G401 (cell line): Measurements from ENCODE around the gene VPS35L. TPM values are rescaled to one million over a fixed set of nuclear protein-coding genes. Genes with fewer than 3 reads are reported as not detected.
"Not testable (repeated sequence)": the region's sequence is repeated elsewhere in the genome, so short reads cannot be mapped to it uniquely, and the experiment has no call there.

Experiments
- DNase-seq: peaks from one replicate; pipeline ENCODE4 v3.0.0-alpha.2; 2015; ENCODE audit warnings: low spot score
- in situ Hi-C: cut with HindIII; loops from 2 replicates; pipeline ENCODE4 v1.10.0; 2016; ENCODE audit warnings: low sequenced_read_pairs, mixed read lengths
- total RNA-seq: library from RNA; depleted of rRNA; stranded (reverse); fragments of >200 nt; shearing (Covaris generic); gene quantifications from 2 replicates; pipeline ENCODE4 v1.2.3, GENCODE V29; 2014

Gene VPS35L
- total RNA-seq, 1 experiment from 2014 or later, result 18.7 TPM

GRCh38 chr16:19625039-19625438 is 69.5 kb downstream of the VPS35L start:
- in situ Hi-C loops, result no loop called here
- no peak for DNase-seq

DNA sequence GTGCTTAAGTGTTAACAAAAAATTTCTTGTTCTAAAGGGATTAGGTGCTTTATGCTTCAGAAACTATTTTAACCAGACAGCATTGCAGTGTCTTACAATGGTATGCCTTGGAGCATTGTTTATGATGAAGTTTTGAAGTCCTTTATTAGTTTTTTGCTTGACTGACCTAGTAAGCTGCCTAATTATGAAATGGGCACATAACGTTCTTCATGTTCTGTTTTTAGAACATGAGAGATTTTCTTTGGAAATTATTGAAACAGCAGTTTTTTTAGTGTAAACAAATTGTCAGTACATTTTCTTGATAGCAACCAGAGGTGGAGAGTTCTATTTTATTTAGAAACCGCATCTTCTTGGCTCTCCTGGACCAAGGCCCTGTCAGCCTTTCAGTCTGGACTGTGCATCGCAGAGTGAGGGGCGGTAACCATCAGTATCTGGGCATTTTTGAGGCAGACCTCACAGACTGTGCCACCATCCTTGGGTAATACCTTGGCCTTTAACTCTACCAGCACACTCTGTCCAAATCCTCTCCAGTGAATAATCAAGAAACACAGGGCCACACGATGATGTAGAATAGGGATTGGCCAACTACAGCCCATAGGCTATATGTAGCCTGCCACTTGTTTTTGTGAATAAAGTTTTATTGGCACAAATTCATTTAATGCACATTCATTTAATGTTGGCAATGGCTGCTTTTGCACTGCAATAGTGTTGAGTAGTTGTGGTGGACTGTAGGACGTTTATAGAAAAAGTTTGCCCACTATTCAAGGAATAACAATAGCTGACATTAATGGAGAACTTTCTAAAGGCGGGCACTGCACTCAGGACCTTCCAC is 81.1 kb downstream of the VPS35L start:
- in situ Hi-C loops, result no loop called here
- no peak for DNase-seq

DNA sequence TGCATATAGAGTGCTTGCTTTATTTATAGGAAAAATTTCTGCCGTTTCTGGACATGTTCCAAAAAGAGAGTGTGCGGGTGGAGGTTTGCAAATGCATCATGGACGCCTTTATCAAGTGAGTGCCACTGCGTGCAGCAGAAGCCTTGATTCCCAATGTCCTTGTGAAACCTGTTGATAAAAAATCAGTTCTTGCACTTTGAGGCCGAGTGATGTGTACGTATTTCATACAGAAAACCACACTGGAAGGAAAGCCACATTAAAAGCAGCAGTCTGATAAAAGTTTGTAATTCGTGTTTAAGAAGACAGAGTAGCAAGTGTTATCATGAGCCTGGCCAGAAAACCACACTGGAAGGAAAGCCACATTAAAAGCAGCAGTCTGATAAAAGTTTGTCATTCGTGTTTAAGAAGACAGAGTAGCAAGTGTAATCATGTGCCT is 84.5 kb downstream of the VPS35L start:
- no peak for DNase-seq
- in situ Hi-C loops, result no loop called here

DNA sequence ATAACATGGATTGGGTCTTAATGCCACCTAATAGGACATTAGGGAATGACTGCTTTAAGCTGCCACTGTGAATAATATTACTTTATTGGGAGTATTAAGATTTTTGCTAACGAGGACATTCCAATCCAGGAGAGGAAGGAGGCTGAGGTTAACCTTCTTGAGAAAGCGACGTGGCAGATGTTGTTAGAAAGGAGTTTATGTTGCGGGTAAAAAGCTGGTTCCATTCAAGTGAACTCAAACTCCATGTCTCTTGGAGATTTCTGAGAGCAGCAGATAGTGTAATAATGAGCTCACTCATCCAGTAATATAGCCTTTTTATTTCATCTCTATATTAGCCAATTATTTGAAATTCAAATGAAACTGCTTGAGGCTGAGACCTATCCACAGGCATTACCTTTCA is 87.0 kb downstream of the VPS35L start:
- in situ Hi-C loops, result no loop called here
- DNase-seq, result no peak

DNA sequence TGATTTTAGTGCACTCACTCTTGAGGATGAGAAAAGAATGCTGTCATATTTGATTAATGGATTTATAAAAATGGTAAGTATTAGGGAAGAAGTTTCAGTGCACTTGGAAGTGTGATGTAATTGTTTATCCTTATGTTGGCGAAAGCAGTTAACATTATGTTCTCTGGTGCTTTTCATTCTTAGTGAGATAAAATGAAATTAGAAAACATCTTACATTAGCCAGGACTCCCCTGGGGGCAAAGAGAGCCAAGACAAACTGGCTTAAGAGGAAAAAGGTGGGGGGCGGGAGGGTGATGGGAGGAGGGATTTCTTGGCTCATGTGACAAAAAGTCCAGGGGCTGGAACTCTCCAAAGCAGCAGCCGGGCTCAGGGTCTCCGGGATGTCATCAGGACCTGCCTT is 89.4 kb downstream of the VPS35L start:
- in situ Hi-C loops, result no loop called here
- DNase-seq, result no peak

DNA sequence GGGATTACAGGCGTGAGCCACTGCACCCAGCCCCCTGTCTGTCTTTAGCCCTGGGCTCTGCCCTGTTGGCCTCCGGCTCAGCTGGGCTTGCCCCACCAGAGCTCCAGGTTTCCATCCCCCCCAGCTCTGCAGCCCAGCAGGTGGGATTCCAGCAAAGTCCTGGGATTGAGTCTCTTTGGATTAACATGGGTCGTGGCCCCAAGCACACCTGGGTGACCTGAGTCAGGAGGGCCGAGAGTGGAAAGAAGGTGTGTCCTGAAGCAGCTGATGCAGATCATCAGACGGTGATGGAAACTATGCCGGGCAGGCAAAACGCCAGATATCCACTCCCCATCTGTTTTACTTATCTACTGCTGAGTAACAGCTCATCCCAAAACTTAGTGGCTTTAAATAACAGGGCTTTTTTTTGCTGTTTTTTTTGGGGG is 90.1 kb downstream of the VPS35L start:
- DNase-seq, result no peak

GRCh38 chr16:19649980-19650379 is 94.5 kb downstream of the VPS35L start:
- in situ Hi-C loops, result no loop called here
- no peak for DNase-seq

More for the DNA sequence above, 90.1 kb downstream of the VPS35L start:
- in situ Hi-C loops, result no loop called here

GRCh38 chr16:19654147-19654546 is 98.6 kb downstream of the VPS35L start:
- DNase-seq, result no peak
- in situ Hi-C loops, result no loop called here

- in situ Hi-C loops, result no loop called here
- DNase-seq, result no peak
Observed at GRCh38 chr16:19655242-19655777, 99.8 kb downstream of the VPS35L start.

DNA sequence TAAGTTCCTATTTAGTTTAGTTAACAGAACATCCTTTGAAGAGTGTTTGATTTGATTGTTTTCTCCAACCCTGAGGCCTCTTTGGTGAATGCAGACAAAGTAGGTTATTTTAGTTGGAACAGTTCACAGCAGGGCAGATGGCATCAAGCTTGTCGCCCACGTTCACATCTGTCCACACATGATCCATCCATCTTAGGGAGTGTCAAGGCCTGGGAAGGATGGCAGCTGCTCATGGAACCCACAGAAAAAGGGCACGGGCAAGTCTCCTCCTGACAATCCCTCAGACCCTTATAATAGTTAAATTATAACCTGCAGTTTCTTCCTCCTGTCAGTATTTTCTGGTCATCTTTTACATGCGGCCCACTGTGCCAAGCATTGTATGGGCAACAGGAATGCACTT is 102.3 kb downstream of the VPS35L start:
- in situ Hi-C loops, result no loop called here
- no peak for DNase-seq

DNA sequence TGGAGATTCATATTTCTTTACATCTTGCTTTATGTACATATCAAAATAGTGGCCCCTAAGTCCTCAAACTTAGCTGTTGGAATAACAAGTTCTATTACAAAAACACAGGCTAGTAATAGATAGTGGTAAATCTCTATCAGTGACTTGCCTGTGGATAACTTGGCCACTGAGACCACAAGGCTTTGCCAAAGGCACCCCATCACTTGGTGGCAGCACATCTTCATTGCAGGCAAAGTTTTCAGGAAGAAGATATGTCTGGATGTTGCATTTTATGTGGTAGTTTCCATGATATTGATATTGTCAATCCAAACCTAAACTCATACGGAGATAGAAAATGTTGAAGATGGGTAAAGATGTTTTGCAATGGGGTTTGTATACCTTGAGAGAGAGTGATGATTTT is 104.1 kb downstream of the VPS35L start:
- in situ Hi-C loops, result no loop called here
- DNase-seq, result peak; percentile 25

- in situ Hi-C loops, result no loop called here
- DNase-seq, result no peak
Observed at GRCh38 chr16:19660432-19660831, 104.9 kb downstream of the VPS35L start.

GRCh38 chr16:19662351-19662750 is 106.8 kb downstream of the VPS35L start:
- in situ Hi-C loops, result no loop called here
- DNase-seq, result no peak

GRCh38 chr16:19664166-19664565 is 108.7 kb downstream of the VPS35L start:
- DNase-seq, result no peak
- in situ Hi-C loops, result no loop called here

DNA sequence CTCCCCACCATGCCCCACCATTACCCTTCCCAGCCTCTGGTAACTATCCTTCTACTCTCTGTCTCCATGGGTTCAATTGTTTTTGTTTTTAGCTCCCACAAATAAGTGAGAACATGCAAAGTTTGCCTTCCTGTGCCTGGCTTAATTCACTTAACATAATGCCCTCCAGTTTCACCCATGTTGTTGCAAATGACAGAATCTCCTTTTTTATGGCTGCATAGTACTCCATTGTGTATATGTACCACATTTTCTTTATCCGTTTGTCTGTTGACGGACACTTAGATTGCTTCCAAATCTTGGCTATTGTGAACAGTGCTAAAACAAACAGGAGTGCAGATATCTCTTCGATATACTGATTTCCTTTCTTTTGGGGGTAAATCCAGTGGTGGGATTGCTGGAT is 109.8 kb downstream of the VPS35L start:
- DNase-seq, in situ Hi-C loops: not testable (repeated sequence)

DNA sequence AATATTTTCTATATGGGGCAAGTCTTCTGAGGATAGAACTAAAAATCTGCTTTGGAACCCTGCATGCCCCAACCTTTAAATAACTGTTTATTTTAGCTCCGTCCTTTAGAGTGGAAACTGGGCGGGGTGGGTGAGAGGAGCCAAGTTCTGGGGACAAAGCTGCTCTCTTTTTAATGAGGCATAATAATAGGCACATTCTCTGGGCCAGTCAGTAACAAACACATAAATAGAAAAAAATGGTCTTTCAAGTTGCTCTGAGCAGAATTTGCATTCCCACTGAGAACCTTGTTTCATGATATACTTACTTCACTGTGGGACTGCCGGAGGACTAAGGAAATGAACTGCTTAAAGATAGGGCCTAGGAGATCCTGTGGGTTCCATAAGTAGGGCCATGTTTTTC is 111.0 kb downstream of the VPS35L start:
- in situ Hi-C loops, result no loop called here
- peak; percentile 9 for DNase-seq

DNA sequence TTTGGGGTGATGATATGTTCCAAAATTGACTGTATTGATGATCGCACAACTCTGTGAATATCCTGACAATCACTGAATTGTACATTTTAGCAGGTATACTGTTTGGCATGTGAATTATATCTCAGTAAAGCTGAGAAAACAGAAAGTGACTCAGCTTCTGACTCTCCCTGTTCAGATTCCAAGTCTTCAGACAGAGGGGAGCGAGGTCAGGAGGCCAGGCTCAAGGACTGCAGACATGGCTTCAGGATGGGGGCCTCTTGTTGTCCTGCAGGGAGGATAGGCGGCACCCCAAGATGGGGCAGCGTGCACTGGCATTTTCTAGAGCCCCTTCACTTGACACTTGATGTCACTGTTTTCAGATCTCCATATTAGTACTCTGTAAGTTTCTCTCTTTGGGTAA is 116.9 kb downstream of the VPS35L start:
- in situ Hi-C loops, result no loop called here
- no peak for DNase-seq

- DNase-seq, result no peak
- in situ Hi-C loops, result no loop called here
Observed at GRCh38 chr16:19674485-19674884, 119.0 kb downstream of the VPS35L start.

GRCh38 chr16:19677402-19677801 is 121.9 kb downstream of the VPS35L start:
- DNase-seq, result no peak
- in situ Hi-C loops, result no loop called here

GRCh38 chr16:19678804-19679203 is 123.3 kb downstream of the VPS35L start:
- in situ Hi-C loops, result no loop called here

DNA sequence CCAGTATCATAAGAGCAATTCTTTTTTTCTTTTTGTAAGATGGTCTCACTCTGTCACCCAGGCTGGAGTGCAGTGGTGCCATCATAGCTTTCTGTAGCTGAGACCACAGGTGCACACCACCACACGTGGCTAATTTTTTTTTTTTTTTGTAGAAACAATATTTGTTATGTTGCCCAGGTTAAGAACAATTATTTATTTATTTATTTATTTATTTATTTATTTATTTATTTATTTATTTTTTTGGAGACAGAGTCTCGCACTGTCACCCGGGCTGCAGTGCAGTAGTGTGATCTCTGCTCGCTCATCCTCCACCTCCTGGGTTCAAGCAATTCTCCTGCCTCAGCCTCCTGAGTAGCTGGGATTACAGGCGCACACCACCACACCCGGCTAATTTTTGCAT is 123.8 kb downstream of the VPS35L start:
- DNase-seq, in situ Hi-C loops: not testable (repeated sequence)

More at GRCh38 chr16:19678804-19679203, 123.3 kb downstream of the VPS35L start:
- no peak for DNase-seq
